ENCODE measurements around the gene EDDM3A. TPM values are rescaled to one million over a fixed set of nuclear protein-coding genes. Genes with fewer than 3 reads are reported as not detected.

The EDDM3A gene
- total and polyA plus RNA-seq, 10 of the 15 experiments (the other 5 are each of a cell fraction or from before 2014, with no cell fraction given): not detected

DNA sequence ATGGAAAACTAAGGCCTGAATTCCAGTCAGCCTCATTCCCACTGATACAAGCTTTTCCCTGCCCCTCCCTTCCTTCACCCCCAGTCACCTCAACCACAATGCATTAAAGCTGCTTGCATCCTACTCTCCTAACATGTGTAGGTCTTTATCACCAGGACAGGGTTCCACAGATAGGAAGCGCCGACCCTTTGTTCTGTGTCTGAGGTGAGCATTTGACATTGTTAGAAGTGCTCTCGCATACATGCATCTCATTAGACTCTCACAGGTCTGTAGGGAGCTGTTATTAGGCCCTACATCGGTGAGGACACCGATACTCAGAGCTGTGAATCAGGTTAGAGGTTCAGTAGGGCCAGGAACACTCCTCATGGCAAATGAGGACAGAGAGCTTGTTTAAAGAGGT, 13.2 kb upstream of the EDDM3A start (continued):
- TF ChIP-seq, protein P1, sequence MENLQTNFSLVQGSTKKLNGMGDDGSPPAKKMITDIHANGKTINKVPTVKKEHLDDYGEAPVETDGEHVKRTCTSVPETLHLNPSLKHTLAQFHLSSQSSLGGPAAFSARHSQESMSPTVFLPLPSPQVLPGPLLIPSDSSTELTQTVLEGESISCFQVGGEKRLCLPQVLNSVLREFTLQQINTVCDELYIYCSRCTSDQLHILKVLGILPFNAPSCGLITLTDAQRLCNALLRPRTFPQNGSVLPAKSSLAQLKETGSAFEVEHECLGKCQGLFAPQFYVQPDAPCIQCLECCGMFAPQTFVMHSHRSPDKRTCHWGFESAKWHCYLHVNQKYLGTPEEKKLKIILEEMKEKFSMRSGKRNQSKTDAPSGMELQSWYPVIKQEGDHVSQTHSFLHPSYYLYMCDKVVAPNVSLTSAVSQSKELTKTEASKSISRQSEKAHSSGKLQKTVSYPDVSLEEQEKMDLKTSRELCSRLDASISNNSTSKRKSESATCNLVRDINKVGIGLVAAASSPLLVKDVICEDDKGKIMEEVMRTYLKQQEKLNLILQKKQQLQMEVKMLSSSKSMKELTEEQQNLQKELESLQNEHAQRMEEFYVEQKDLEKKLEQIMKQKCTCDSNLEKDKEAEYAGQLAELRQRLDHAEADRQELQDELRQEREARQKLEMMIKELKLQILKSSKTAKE (IDR thresholded peaks at IDR 0.05; ENCODE audit: low read depth, poor library complexity, severe bottlenecking): no peak
- TF ChIP-seq RB1 (IDR thresholded peaks at IDR 0.05; ENCODE audit: borderline replicate concordance) (no peak), CEBPB (IDR thresholded peaks at IDR 0.05; ENCODE audit: borderline replicate concordance in 1 of 2, low read depth in 2 of 2, low read length in 2 of 2) (no peak), FOS (IDR thresholded peaks at IDR 0.05; ENCODE audit: borderline replicate concordance, extremely low read depth, insufficient read length) (no peak), MTA3 (IDR thresholded peaks at IDR 0.05; ENCODE audit: borderline replicate concordance, low read length) (no peak), HCFC1 (IDR thresholded peaks at IDR 0.05; ENCODE audit: low read length) (no peak), SMAD5 (IDR thresholded peaks at IDR 0.05; ENCODE audit: low read depth) (no peak)

DNA sequence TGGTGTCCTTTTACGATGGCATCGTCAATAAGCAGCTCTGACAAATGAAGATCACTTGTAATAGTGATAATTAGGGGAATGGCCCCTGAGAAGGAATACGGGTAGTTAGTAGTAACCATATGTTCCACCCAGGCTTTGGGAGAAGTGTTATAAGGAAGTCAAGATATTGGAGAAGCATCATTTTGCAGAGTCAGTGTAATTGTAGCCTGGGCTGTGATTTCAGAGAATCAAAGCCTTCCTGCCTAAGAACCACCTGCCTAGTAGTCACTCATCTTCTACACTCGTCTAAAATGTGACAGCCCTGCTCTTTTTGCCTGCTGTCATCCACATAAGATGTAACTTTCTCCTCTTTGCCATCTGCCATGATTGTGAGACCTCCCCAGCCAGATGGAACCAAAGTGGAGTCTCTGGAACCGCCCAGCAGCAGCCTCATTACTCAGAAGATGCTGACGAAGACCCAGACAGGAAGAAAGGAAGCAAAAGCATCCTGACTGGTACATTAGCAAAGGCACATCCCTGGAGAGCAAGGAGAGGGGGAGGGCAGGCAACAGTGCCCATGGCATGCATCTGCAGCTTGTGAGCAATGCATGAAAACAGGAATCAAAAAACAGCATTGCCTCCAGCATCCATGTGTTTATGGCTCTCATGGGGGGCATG, 12.6 kb upstream of the EDDM3A start:
- Histone ChIP-seq H3K27ac (ENCODE audit: control insufficient read depth, insufficient read depth) (no peak overlapping the region), H3K4me1 (ENCODE audit: control insufficient read depth, insufficient read depth, low read length) (no peaks in the 10 kb centered on the region), H3K9me3 (replicated peaks; ENCODE audit: control insufficient read depth, insufficient read depth, low read length) (no peaks in the 10 kb centered on the region), H3K4me3 (no peak overlapping the region), H4K20me1 (ENCODE audit: control insufficient read depth, insufficient read depth) (no peaks in the 10 kb centered on the region), H3K4me2 (ENCODE audit: control insufficient read depth, insufficient read depth) (no peak overlapping the region), H3K27me3 (replicated peaks in 1 of 2; ENCODE audit: control insufficient read depth in 2 of 2, insufficient read depth in 2 of 2, low read length in 1 of 2) (peaks cover 0 to 3% of the 10 kb centered on the region in 2 experiments; a peak in 2 of 4 replicates), H3K9ac (ENCODE audit: control insufficient read depth, insufficient read depth, low read length) (no peak overlapping the region), H2AFZ (ENCODE audit: control insufficient read depth, low read depth, low read length) (no peak overlapping the region), H3K36me3 (ENCODE audit: control insufficient read depth in 2 of 2, insufficient read depth in 2 of 2, low read length in 1 of 2) (no peaks in the 10 kb centered on the region), H3K79me2 (ENCODE audit: control insufficient read depth, insufficient read depth, low read length) (no peaks in the 10 kb centered on the region)
- CTCF ChIA-PET: interaction anchor here (1.1 kb wide), 1 partner anchor 9 kb away, joined by 3 read pairs; no protein-coding TSS in a partner anchor
- RAD21 ChIA-PET (ENCODE audit: unreplicated experiment): interaction anchor here (0.6 kb wide), 2 partner anchors 18 to 241 kb away, joined by 3 read pairs; no protein-coding TSS in a partner anchor
- FAIRE-seq (no peak), DNase-seq (ENCODE audit: low read depth, low spot score) (no peak), ATAC-seq (no peak)
- BruUV-seq (replicated peaks): no TSS peak
- SMC1A ChIA-PET (ENCODE audit: uncharacterized antibody, unreplicated experiment): no interaction called here
- POLR2A ChIA-PET: no interaction called here
- in situ Hi-C loops (cut with MboI): no loop called here
- intact Hi-C loops (cut with micrococcal nuclease; ENCODE audit: unreplicated experiment): no loop called here
- 38% methylated on average over 6 of the region's 6 CpGs for WGBS (ENCODE audit: insufficient coverage, insufficient replicate concordance, low lambda C conversion rate, missing lambda C conversion rate)
- TF ChIP-seq MTA2 (IDR thresholded peaks at IDR 0.05; ENCODE audit: low read depth): no peak
- no peak for TF ChIP-seq MEF2A (IDR thresholded peaks at IDR 0.05; ENCODE audit: insufficient read depth, low read depth, low read length)
- TF ChIP-seq, protein P1 (IDR thresholded peaks at IDR 0.05; ENCODE audit: low read depth, poor library complexity, severe bottlenecking): no peak
- no peak for TF ChIP-seq MYB (IDR thresholded peaks at IDR 0.05; ENCODE audit: borderline replicate concordance, low read depth, low read length)
- TF ChIP-seq EGR1 (IDR thresholded peaks at IDR 0.05; ENCODE audit: borderline replicate concordance in 1 of 2, low read depth in 2 of 2, low read length in 2 of 2): no peak
- TF ChIP-seq CBX3 (IDR thresholded peaks at IDR 0.05; ENCODE audit: borderline replicate concordance, low read depth): no peak
- TF ChIP-seq ETV6 (conservative IDR thresholded peaks at IDR 0.05 in 1 of 2, IDR thresholded peaks at IDR 0.05 in 1 of 2; ENCODE audit: borderline replicate concordance in 1 of 2, low read depth in 1 of 2): no peak
- TF ChIP-seq RBBP5 (conservative IDR thresholded peaks at IDR 0.05): no peak
- TF ChIP-seq PAX5 (IDR thresholded peaks at IDR 0.05; ENCODE audit: borderline replicate concordance, low read depth, low read length): no peak
- no peak for TF ChIP-seq ATF7 (IDR thresholded peaks at IDR 0.05; ENCODE audit: low read depth)

Measured in GM12878 (cell line).